IMR-90 (cell line): Measurements from ENCODE around the gene CDC73. TPM values are rescaled to one million over a fixed set of nuclear protein-coding genes. Genes with fewer than 3 reads are reported as not detected.

ENCODE experiments used
- ATAC-seq: fragments of 200-7000 bp; cut with Tn5 transposase; 2 replicates; pipeline ENCODE4 v1.9.1; 2020; ENCODE audit warnings: low read depth, mild to moderate bottlenecking, moderate library complexity
- BruUV-seq: library from RNA; stranded (reverse); fragments of 400-500 nt; replicated peaks from 2 replicates; lab custom pipeline; 2021; lab: Mats Ljungman, UMichigan
- CTCF ChIA-PET: fragments of 300-600 bp; formaldehyde crosslinking; extraction: SDS; loops from one replicate; lab custom pipeline; 2021; ENCODE audit warnings: antibody characterized with exemption; lab: Yijun Ruan, JAX
- POLR2A ChIA-PET: fragments of 300-600 bp; sonication (Branson Sonifier 250); formaldehyde crosslinking; loops from one replicate; lab custom pipeline; 2022; ENCODE audit warnings: antibody characterized with exemption; ENCODE audit not compliant: unreplicated experiment; lab: Charles Lee
- DNase-seq: peaks from one replicate; pipeline ENCODE4 v3.0.0; 2013
- H2AFZ ChIP-seq: replicated peaks from 2 replicates; pipeline ENCODE3; 2013; ENCODE audit warnings: low read length, mild to moderate bottlenecking; ENCODE audit not compliant: poor library complexity
- H2AK5ac ChIP-seq: 2 replicates; pipeline ENCODE4 v1.6.1; 2013; ENCODE audit warnings: low read depth, low read length, inconsistent platforms
- H2AK9ac ChIP-seq: replicated peaks from 2 replicates; pipeline ENCODE3; 2013; ENCODE audit warnings: mild to moderate bottlenecking, low read depth, low read length, moderate library complexity; ENCODE audit not compliant: poor library complexity
- H2BK120ac ChIP-seq: 2 replicates; pipeline ENCODE4 v1.6.1; 2013; ENCODE audit warnings: low read depth, low read length, inconsistent platforms
- H2BK15ac ChIP-seq: 3 replicates; pipeline ENCODE4 v1.6.1; 2013; ENCODE audit warnings: low read depth, low read length, inconsistent platforms
- H2BK20ac ChIP-seq: 2 replicates; pipeline ENCODE4 v1.6.1; 2013; ENCODE audit warnings: low read depth, mild to moderate bottlenecking, inconsistent platforms, low read length, moderate library complexity
- H2BK5ac ChIP-seq: 2 replicates; pipeline ENCODE4 v1.6.1; 2013; ENCODE audit warnings: mild to moderate bottlenecking, low read depth, low read length, inconsistent platforms; ENCODE audit not compliant: poor library complexity, severe bottlenecking
- H3K14ac ChIP-seq: replicated peaks from 2 replicates; pipeline ENCODE4 v1.6.1; 2013; ENCODE audit warnings: low read depth, low read length, inconsistent platforms
- H3K18ac ChIP-seq: 2 replicates; pipeline ENCODE4 v1.6.1; 2013; ENCODE audit warnings: low read depth, low read length, control low read depth
- H3K23ac ChIP-seq: 2 replicates; pipeline ENCODE4 v1.6.1; 2013; ENCODE audit warnings: low read depth, low read length, inconsistent platforms
- H3K27ac ChIP-seq: 2 replicates; pipeline ENCODE4 v1.5.1; 2013; ENCODE audit warnings: mild to moderate bottlenecking, control low read depth, low read length; ENCODE audit not compliant: insufficient read depth
- H3K27me3 ChIP-seq: 2 replicates; pipeline ENCODE4 v1.6.1; 2013; ENCODE audit warnings: low read length; ENCODE audit not compliant: control insufficient read depth, insufficient read depth
- H3K36me3 ChIP-seq: 2 replicates; pipeline ENCODE4 v1.6.1; 2013; ENCODE audit warnings: low read length, mixed read lengths; ENCODE audit not compliant: control insufficient read depth, insufficient read depth
- H3K4ac ChIP-seq: 2 replicates; pipeline ENCODE4 v1.6.1; 2013; ENCODE audit warnings: low read depth, low read length, inconsistent platforms
- H3K4me1 ChIP-seq: 2 replicates; pipeline ENCODE4 v1.6.1; 2013; ENCODE audit warnings: low read length, mixed read lengths; ENCODE audit not compliant: control insufficient read depth, insufficient read depth
- H3K4me2 ChIP-seq: 2 replicates; pipeline ENCODE4 v1.6.1; 2013; ENCODE audit warnings: low read depth, mild to moderate bottlenecking, control low read depth, low read length, moderate library complexity
- H3K4me3 ChIP-seq: 2 replicates; pipeline ENCODE4 v1.5.1; 2013; ENCODE audit warnings: low read depth, mild to moderate bottlenecking, control low read depth, low read length, moderate library complexity; ENCODE audit not compliant: insufficient read depth
- H3K56ac ChIP-seq: 2 replicates; pipeline ENCODE4 v1.6.1; 2013; ENCODE audit warnings: low read length, inconsistent platforms; ENCODE audit not compliant: insufficient read depth; ENCODE audit errors: extremely low read depth
- H3K79me1 ChIP-seq, 2 experiments: 2 replicates each; pipeline ENCODE4 v1.6.1; 2013; ENCODE audit warnings: low read length in 2 of 2, inconsistent platforms in 1 of 2, low read depth in 1 of 2
- H3K9ac ChIP-seq: 2 replicates; pipeline ENCODE4 v1.6.1; 2013; ENCODE audit warnings: low read depth, low read length, control low read depth
- H3K9me1 ChIP-seq: 2 replicates; pipeline ENCODE4 v1.6.1; 2013; ENCODE audit warnings: low read length, inconsistent platforms; ENCODE audit not compliant: insufficient read depth
- H3K9me3 ChIP-seq: 2 replicates; pipeline ENCODE4 v1.6.1; 2013; ENCODE audit warnings: low read length; ENCODE audit not compliant: control insufficient read depth, insufficient read depth
- H4K20me1 ChIP-seq: 2 replicates; pipeline ENCODE4 v1.6.1; 2013; ENCODE audit warnings: low read length, inconsistent platforms; ENCODE audit not compliant: insufficient read depth
- H4K5ac ChIP-seq: 2 replicates; pipeline ENCODE4 v1.6.1; 2013; ENCODE audit warnings: mild to moderate bottlenecking, low read depth, low read length, control low read depth
- H4K8ac ChIP-seq, 2 experiments: 2 replicates each; pipeline ENCODE4 v1.6.1; 2013; ENCODE audit warnings: low read depth in 2 of 2, low read length in 2 of 2, control low read depth in 1 of 2, inconsistent platforms in 1 of 2
- H4K91ac ChIP-seq: 2 replicates; pipeline ENCODE4 v1.6.1; 2013; ENCODE audit warnings: low read depth, low read length, inconsistent platforms; ENCODE audit not compliant: insufficient read depth
- NFE2L2 ChIP-seq: fragments of 150-350 bp; IDR thresholded peaks from 2 replicates; pipeline ENCODE4 v1.6.1; 2016; ENCODE audit warnings: low read depth, mild to moderate bottlenecking, low read length
- SMC3 ChIP-seq: fragments of 150-350 bp; IDR thresholded peaks from 2 replicates; pipeline ENCODE4 v1.6.1; 2016; ENCODE audit warnings: low read depth, mild to moderate bottlenecking, antibody characterized with exemption, low read length, moderate library complexity
- WGBS, 2 experiments: methylation state at CpG; one replicate each; pipeline versions ENCODE4 v1.1.5 to v1.1.7; 2013; ENCODE audit warnings: missing lambda C conversion rate in 2 of 2; ENCODE audit not compliant: insufficient read length in 1 of 2; ENCODE audit errors: extremely low coverage in 2 of 2; 5-methylcytosine and 5-hydroxymethylcytosine counted together
- dilution Hi-C: fragments of 300-500 bp; cut with HindIII; formaldehyde crosslinking; loops from one replicate; pipeline ENCODE4 v1.14.3; 2018; ENCODE audit warnings: low sequenced_read_pairs; ENCODE audit not compliant: unreplicated experiment
- in situ Hi-C: fragments of 300-500 bp; cut with MboI; formaldehyde crosslinking; loops from 3 replicates; pipeline ENCODE4 v1.14.3; 2019; ENCODE audit warnings: low sequenced_read_pairs, inconsistent platforms, mixed read lengths
- intact Hi-C: fragments of 100-400 bp; cut with micrococcal nuclease; formaldehyde crosslinking; loops from 2 replicates; pipeline ENCODE4 v1.10.0; 2022
- polyA plus RNA-seq, 3 experiments: library from polyadenylated mRNA; depleted of rRNA; stranded (reverse); fragments of >200 nt; gene quantifications; 2 replicates each; pipeline ENCODE4 v1.2.3, GENCODE V29; 2012; ENCODE audit warnings: low replicate concordance in 1 of 3
- total RNA-seq: library from RNA; depleted of rRNA; stranded (reverse); fragments of >200 nt; gene quantifications from 2 replicates; pipeline ENCODE4 v1.2.3, GENCODE V29; 2012

CDC73 gene
- total and polyA plus RNA-seq, 2 of the 4 experiments (the other 2 are of a cell fraction), result 22.1 to 29.6 TPM

DNA sequence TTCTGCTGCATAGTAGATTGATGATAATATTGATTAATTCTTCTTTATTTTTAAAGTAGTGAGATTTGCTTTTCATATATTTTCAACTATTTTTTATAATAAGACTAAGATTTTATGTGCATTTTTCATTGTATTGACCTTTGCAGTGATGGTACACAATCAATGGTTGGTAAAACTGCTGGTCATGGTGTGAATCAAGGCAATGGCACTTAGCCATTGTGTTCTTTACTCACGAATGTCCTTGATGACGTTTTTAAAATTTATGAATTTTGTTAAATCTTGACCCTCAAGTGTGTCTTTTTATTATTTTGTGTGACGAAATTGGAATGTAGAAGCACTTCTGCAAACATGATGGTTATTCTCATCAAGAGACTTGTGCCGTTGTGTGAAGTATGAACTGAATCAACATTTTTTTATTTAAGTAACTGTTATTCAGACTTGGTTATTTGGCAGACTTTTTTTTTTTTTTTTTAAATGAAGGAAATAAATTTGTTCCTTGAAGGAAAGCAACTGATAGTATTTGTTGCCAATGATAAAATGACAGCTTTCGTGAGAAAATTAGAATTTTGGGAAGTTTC, 22.6 kb downstream of the CDC73 start:
- Histone ChIP-seq H4K91ac (no peak overlapping the region), H2BK15ac (no peak overlapping the region), H3K23ac (no peak overlapping the region), H3K4ac (no peak overlapping the region), H3K9me1 (no peaks in the 10 kb centered on the region), H3K36me3 (peaks cover 28% of the 10 kb centered on the region), H3K56ac (no peak overlapping the region), H3K4me1 (no peaks in the 10 kb centered on the region), H3K27me3 (no peaks in the 10 kb centered on the region), H3K27ac (no peak overlapping the region), H3K4me3 (no peak overlapping the region), H2BK20ac (no peak overlapping the region), H2AK5ac (no peak overlapping the region), H3K4me2 (no peak overlapping the region), H4K5ac (no peak overlapping the region), H3K9ac (no peak overlapping the region), H2AK9ac (no peak overlapping the region), H3K79me1 (peaks cover 28 to 29% of the 10 kb centered on the region in 2 experiments; a peak in 3 of 4 replicates), H3K14ac (no peak overlapping the region), H2BK120ac (no peak overlapping the region), H2BK5ac (no peak overlapping the region), H3K18ac (no peak overlapping the region), H3K9me3 (no peaks in the 10 kb centered on the region), H4K20me1 (peaks cover 9% of the 10 kb centered on the region; the same call in 1 of the 2 replicates), H4K8ac (no peak overlapping the region), H2AFZ (no peak overlapping the region)
- in situ Hi-C loops (no loop called here), intact Hi-C loops (no loop called here), dilution Hi-C loops (no loop called here)
- ChIA-PET CTCF (interaction anchor here (0.7 kb wide), 1 partner anchor 628 kb away, joined by 3 read pairs; no protein-coding TSS in a partner anchor), POLR2A (no interaction called here)
- ATAC-seq (no peak), DNase-seq (no peak)
- TF ChIP-seq NFE2L2, result no peak
- TF ChIP-seq SMC3, result no peak
- no TSS peak for BruUV-seq
- WGBS, 2 experiments, result no CpG with 5 or more reads among the region's 5 CpGs
